IMR-90 (cell line): ENCODE measurements around the gene SESN1. TPM values are rescaled to one million over a fixed set of nuclear protein-coding genes. Genes with fewer than 3 reads are reported as not detected.

Experiments used
- ATAC-seq: fragments of 200-7000 bp; cut with Tn5 transposase; 2 replicates; pipeline ENCODE4 v1.9.1; 2020; ENCODE audit warnings: low read depth, mild to moderate bottlenecking, moderate library complexity
- BruUV-seq: library from RNA; stranded (reverse); fragments of 400-500 nt; replicated peaks from 2 replicates; lab custom pipeline; 2021; lab: Mats Ljungman, UMichigan
- CTCF ChIA-PET: fragments of 300-600 bp; formaldehyde crosslinking; extraction: SDS; loops from one replicate; lab custom pipeline; 2021; ENCODE audit warnings: antibody characterized with exemption; lab: Yijun Ruan, JAX
- POLR2A ChIA-PET: fragments of 300-600 bp; sonication (Branson Sonifier 250); formaldehyde crosslinking; loops from one replicate; lab custom pipeline; 2022; ENCODE audit warnings: antibody characterized with exemption; ENCODE audit not compliant: unreplicated experiment; lab: Charles Lee
- DNase-seq: peaks from one replicate; pipeline ENCODE4 v3.0.0; 2013
- H2AFZ ChIP-seq: replicated peaks from 2 replicates; pipeline ENCODE3; 2013; ENCODE audit warnings: low read length, mild to moderate bottlenecking; ENCODE audit not compliant: poor library complexity
- H2AK5ac ChIP-seq: 2 replicates; pipeline ENCODE4 v1.6.1; 2013; ENCODE audit warnings: low read depth, low read length, inconsistent platforms
- H2AK9ac ChIP-seq: replicated peaks from 2 replicates; pipeline ENCODE3; 2013; ENCODE audit warnings: mild to moderate bottlenecking, low read depth, low read length, moderate library complexity; ENCODE audit not compliant: poor library complexity
- H2BK120ac ChIP-seq: 2 replicates; pipeline ENCODE4 v1.6.1; 2013; ENCODE audit warnings: low read depth, low read length, inconsistent platforms
- H2BK15ac ChIP-seq: 3 replicates; pipeline ENCODE4 v1.6.1; 2013; ENCODE audit warnings: low read depth, low read length, inconsistent platforms
- H2BK20ac ChIP-seq: 2 replicates; pipeline ENCODE4 v1.6.1; 2013; ENCODE audit warnings: low read depth, mild to moderate bottlenecking, inconsistent platforms, low read length, moderate library complexity
- H2BK5ac ChIP-seq: 2 replicates; pipeline ENCODE4 v1.6.1; 2013; ENCODE audit warnings: mild to moderate bottlenecking, low read depth, low read length, inconsistent platforms; ENCODE audit not compliant: poor library complexity, severe bottlenecking
- H3K14ac ChIP-seq: replicated peaks from 2 replicates; pipeline ENCODE4 v1.6.1; 2013; ENCODE audit warnings: low read depth, low read length, inconsistent platforms
- H3K18ac ChIP-seq: 2 replicates; pipeline ENCODE4 v1.6.1; 2013; ENCODE audit warnings: low read depth, low read length, control low read depth
- H3K23ac ChIP-seq: 2 replicates; pipeline ENCODE4 v1.6.1; 2013; ENCODE audit warnings: low read depth, low read length, inconsistent platforms
- H3K27ac ChIP-seq: 2 replicates; pipeline ENCODE4 v1.5.1; 2013; ENCODE audit warnings: mild to moderate bottlenecking, control low read depth, low read length; ENCODE audit not compliant: insufficient read depth
- H3K27me3 ChIP-seq: 2 replicates; pipeline ENCODE4 v1.6.1; 2013; ENCODE audit warnings: low read length; ENCODE audit not compliant: control insufficient read depth, insufficient read depth
- H3K36me3 ChIP-seq: 2 replicates; pipeline ENCODE4 v1.6.1; 2013; ENCODE audit warnings: low read length, mixed read lengths; ENCODE audit not compliant: control insufficient read depth, insufficient read depth
- H3K4ac ChIP-seq: 2 replicates; pipeline ENCODE4 v1.6.1; 2013; ENCODE audit warnings: low read depth, low read length, inconsistent platforms
- H3K4me1 ChIP-seq: 2 replicates; pipeline ENCODE4 v1.6.1; 2013; ENCODE audit warnings: low read length, mixed read lengths; ENCODE audit not compliant: control insufficient read depth, insufficient read depth
- H3K4me2 ChIP-seq: 2 replicates; pipeline ENCODE4 v1.6.1; 2013; ENCODE audit warnings: low read depth, mild to moderate bottlenecking, control low read depth, low read length, moderate library complexity
- H3K4me3 ChIP-seq: 2 replicates; pipeline ENCODE4 v1.5.1; 2013; ENCODE audit warnings: low read depth, mild to moderate bottlenecking, control low read depth, low read length, moderate library complexity; ENCODE audit not compliant: insufficient read depth
- H3K56ac ChIP-seq: 2 replicates; pipeline ENCODE4 v1.6.1; 2013; ENCODE audit warnings: low read length, inconsistent platforms; ENCODE audit not compliant: insufficient read depth; ENCODE audit errors: extremely low read depth
- H3K79me1 ChIP-seq, 2 experiments: 2 replicates each; pipeline ENCODE4 v1.6.1; 2013; ENCODE audit warnings: low read length in 2 of 2, inconsistent platforms in 1 of 2, low read depth in 1 of 2
- H3K9ac ChIP-seq: 2 replicates; pipeline ENCODE4 v1.6.1; 2013; ENCODE audit warnings: low read depth, low read length, control low read depth
- H3K9me1 ChIP-seq: 2 replicates; pipeline ENCODE4 v1.6.1; 2013; ENCODE audit warnings: low read length, inconsistent platforms; ENCODE audit not compliant: insufficient read depth
- H3K9me3 ChIP-seq: 2 replicates; pipeline ENCODE4 v1.6.1; 2013; ENCODE audit warnings: low read length; ENCODE audit not compliant: control insufficient read depth, insufficient read depth
- H4K20me1 ChIP-seq: 2 replicates; pipeline ENCODE4 v1.6.1; 2013; ENCODE audit warnings: low read length, inconsistent platforms; ENCODE audit not compliant: insufficient read depth
- H4K5ac ChIP-seq: 2 replicates; pipeline ENCODE4 v1.6.1; 2013; ENCODE audit warnings: mild to moderate bottlenecking, low read depth, low read length, control low read depth
- H4K8ac ChIP-seq, 2 experiments: 2 replicates each; pipeline ENCODE4 v1.6.1; 2013; ENCODE audit warnings: low read depth in 2 of 2, low read length in 2 of 2, control low read depth in 1 of 2, inconsistent platforms in 1 of 2
- H4K91ac ChIP-seq: 2 replicates; pipeline ENCODE4 v1.6.1; 2013; ENCODE audit warnings: low read depth, low read length, inconsistent platforms; ENCODE audit not compliant: insufficient read depth
- MAFK ChIP-seq: IDR thresholded peaks from 2 replicates; pipeline ENCODE4 v1.6.1; 2012; ENCODE audit warnings: low read depth, low read length, improper control_type of control experiment
- RAD21 ChIP-seq: IDR thresholded peaks from 2 replicates; pipeline ENCODE4 v1.6.1; 2012; ENCODE audit warnings: low read length, improper control_type of control experiment
- RFX5 ChIP-seq: IDR thresholded peaks from 2 replicates; pipeline ENCODE4 v1.8.0; 2012; ENCODE audit warnings: low read depth, mild to moderate bottlenecking, low read length, moderate library complexity
- WGBS, 2 experiments: methylation state at CpG; one replicate each; pipeline versions ENCODE4 v1.1.5 to v1.1.7; 2013; ENCODE audit warnings: missing lambda C conversion rate in 2 of 2; ENCODE audit not compliant: insufficient read length in 1 of 2; ENCODE audit errors: extremely low coverage in 2 of 2; 5-methylcytosine and 5-hydroxymethylcytosine counted together
- dilution Hi-C: fragments of 300-500 bp; cut with HindIII; formaldehyde crosslinking; loops from one replicate; pipeline ENCODE4 v1.14.3; 2018; ENCODE audit warnings: low sequenced_read_pairs; ENCODE audit not compliant: unreplicated experiment
- in situ Hi-C: fragments of 300-500 bp; cut with MboI; formaldehyde crosslinking; loops from 3 replicates; pipeline ENCODE4 v1.14.3; 2019; ENCODE audit warnings: low sequenced_read_pairs, inconsistent platforms, mixed read lengths
- intact Hi-C: fragments of 100-400 bp; cut with micrococcal nuclease; formaldehyde crosslinking; loops from 2 replicates; pipeline ENCODE4 v1.10.0; 2022
- polyA plus RNA-seq, 3 experiments: library from polyadenylated mRNA; depleted of rRNA; stranded (reverse); fragments of >200 nt; gene quantifications; 2 replicates each; pipeline ENCODE4 v1.2.3, GENCODE V29; 2012; ENCODE audit warnings: low replicate concordance in 1 of 3
- total RNA-seq: library from RNA; depleted of rRNA; stranded (reverse); fragments of >200 nt; gene quantifications from 2 replicates; pipeline ENCODE4 v1.2.3, GENCODE V29; 2012

Gene SESN1
- total and polyA plus RNA-seq, 2 of the 4 experiments (the other 2 are of a cell fraction), result 9.7 to 16.7 TPM

DNA sequence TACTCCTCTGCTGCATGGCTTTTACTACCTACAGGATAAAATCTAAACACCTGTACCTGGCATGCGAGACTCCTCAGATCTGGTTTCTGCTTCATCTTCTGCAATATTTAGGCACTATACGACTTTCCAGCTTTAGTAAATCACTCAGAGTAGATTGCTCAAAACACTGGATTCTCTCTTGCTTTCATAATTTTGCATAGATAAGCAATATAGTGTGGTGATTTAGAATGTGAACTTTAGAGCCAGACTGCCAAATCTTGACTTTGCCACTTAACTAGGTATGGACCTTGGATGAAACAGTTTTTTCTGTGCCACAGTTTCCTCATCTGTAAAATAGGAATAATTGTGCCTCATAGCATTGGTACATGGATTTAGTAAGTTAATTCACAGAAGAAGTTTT lies 29.6 kb upstream of the SESN1 start:
- no peak overlapping the region for H3K4me3 ChIP-seq
- H3K18ac ChIP-seq, result no peak overlapping the region
- ChIA-PET POLR2A (interaction anchor here (0.6 kb wide), 1 partner anchor 521 kb away, joined by 3 read pairs; no protein-coding TSS in a partner anchor), CTCF (no interaction called here)
- no peak overlapping the region for H2AK5ac ChIP-seq
- no peak overlapping the region for H3K23ac ChIP-seq
- 0 out of 2 replicates have a peak, but pooled peaks cover 2% of the 10 kb centered on the region for H3K4me1 ChIP-seq
- ATAC-seq (no peak), DNase-seq (no peak)
- no peak overlapping the region for H3K4ac ChIP-seq
- H4K8ac ChIP-seq, result no peak overlapping the region
- no peak overlapping the region for H3K4me2 ChIP-seq
- H2BK120ac ChIP-seq, result no peak overlapping the region
- no peak overlapping the region for H3K9ac ChIP-seq
- H3K27ac ChIP-seq, result no peak overlapping the region
- H2AK9ac ChIP-seq, result no peak overlapping the region
- no peak overlapping the region for H2AFZ ChIP-seq
- WGBS, 2 experiments, result no CpG with 5 or more reads among the region's 2 CpGs
- no peak overlapping the region for H2BK5ac ChIP-seq
- BruUV-seq, result no TSS peak
- H3K27me3 ChIP-seq, result no peaks in the 10 kb centered on the region
- no peak overlapping the region for H4K91ac ChIP-seq
- no peaks in the 10 kb centered on the region for H3K9me1 ChIP-seq
- dilution Hi-C loops, result no loop called here
- TF ChIP-seq MAFK (peak; percentile 43; the same call in 1 of the 2 replicates), RAD21 (no peak), RFX5 (no peak)
- no peak overlapping the region for H3K56ac ChIP-seq
- no peaks in the 10 kb centered on the region for H3K9me3 ChIP-seq
- no peak overlapping the region for H4K5ac ChIP-seq
- intact Hi-C loops, result no loop called here
- H3K79me1 ChIP-seq, result peaks cover 11 to 24% of the 10 kb centered on the region in 2 experiments; a peak in 3 of 4 replicates
- H2BK15ac ChIP-seq, result no peak overlapping the region
- H3K14ac ChIP-seq, result no peak overlapping the region
- H4K20me1 ChIP-seq, result no peaks in the 10 kb centered on the region
- no peak overlapping the region for H2BK20ac ChIP-seq
- in situ Hi-C loops, result no loop called here
- H3K36me3 ChIP-seq, result no peaks in the 10 kb centered on the region
